ENCODE measurements around the gene NRGN.

GRCh38 chr11:124763156-124763947 is 23.6 kb downstream of the NRGN start:
- no peak for TF ChIP-seq EGR1 (IDR thresholded peaks at IDR 0.05; ENCODE audit: borderline replicate concordance in 1 of 2, low read depth in 2 of 2, low read length in 2 of 2)
- no peak for TF ChIP-seq ZBTB40 (IDR thresholded peaks at IDR 0.05; ENCODE audit: borderline replicate concordance)
- TF ChIP-seq FOXK2 (IDR thresholded peaks at IDR 0.05) = no peak
- no peak for TF ChIP-seq CBFB (IDR thresholded peaks at IDR 0.05; ENCODE audit: low read depth)
- no peak for TF ChIP-seq POLR2A (IDR thresholded peaks at IDR 0.05; ENCODE audit: low read depth, low read length)
- TF ChIP-seq, protein P1, sequence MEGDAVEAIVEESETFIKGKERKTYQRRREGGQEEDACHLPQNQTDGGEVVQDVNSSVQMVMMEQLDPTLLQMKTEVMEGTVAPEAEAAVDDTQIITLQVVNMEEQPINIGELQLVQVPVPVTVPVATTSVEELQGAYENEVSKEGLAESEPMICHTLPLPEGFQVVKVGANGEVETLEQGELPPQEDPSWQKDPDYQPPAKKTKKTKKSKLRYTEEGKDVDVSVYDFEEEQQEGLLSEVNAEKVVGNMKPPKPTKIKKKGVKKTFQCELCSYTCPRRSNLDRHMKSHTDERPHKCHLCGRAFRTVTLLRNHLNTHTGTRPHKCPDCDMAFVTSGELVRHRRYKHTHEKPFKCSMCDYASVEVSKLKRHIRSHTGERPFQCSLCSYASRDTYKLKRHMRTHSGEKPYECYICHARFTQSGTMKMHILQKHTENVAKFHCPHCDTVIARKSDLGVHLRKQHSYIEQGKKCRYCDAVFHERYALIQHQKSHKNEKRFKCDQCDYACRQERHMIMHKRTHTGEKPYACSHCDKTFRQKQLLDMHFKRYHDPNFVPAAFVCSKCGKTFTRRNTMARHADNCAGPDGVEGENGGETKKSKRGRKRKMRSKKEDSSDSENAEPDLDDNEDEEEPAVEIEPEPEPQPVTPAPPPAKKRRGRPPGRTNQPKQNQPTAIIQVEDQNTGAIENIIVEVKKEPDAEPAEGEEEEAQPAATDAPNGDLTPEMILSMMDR (IDR thresholded peaks at IDR 0.05 in 2 of 3, conservative IDR thresholded peaks at IDR 0.05 in 1 of 3; ENCODE audit: control insufficient read depth in 2 of 3, extremely low read depth in 1 of 3, insufficient read depth in 1 of 3, low read depth in 3 of 3, low read length in 3 of 3) = peak; percentile 79 to 82 (median 79)
- TF ChIP-seq RUNX3 (IDR thresholded peaks at IDR 0.05; ENCODE audit: low read length) = peak; percentile 42; the same call in 1 of the 2 replicates
- TF ChIP-seq NFYB (IDR thresholded peaks at IDR 0.05; ENCODE audit: insufficient read depth, low read depth, low read length) = no peak
- no peak for TF ChIP-seq SUPT20H (IDR thresholded peaks at IDR 0.05; ENCODE audit: borderline replicate concordance, control insufficient read depth, low read depth, low read length)
- TF ChIP-seq ZSCAN29 (IDR thresholded peaks at IDR 0.05) = no peak
- no peak for TF ChIP-seq MEF2A (IDR thresholded peaks at IDR 0.05; ENCODE audit: insufficient read depth, low read depth, low read length)
- no peak for TF ChIP-seq PBX3 (IDR thresholded peaks at IDR 0.05; ENCODE audit: insufficient replicate concordance, low read depth, low read length)
- no peak for TF ChIP-seq STAT1 (conservative IDR thresholded peaks at IDR 0.05)

Measured in GM12878 (cell line).